Motor neuron (in vitro differentiated cells): Measurements from ENCODE around the gene IRF9. TPM values are rescaled to one million over a fixed set of nuclear protein-coding genes. Genes with fewer than 3 reads are reported as not detected.
A peak's percentile ranks its signal among the peaks of the same experiment; 100 is the strongest.

Source experiments
- ATAC-seq, 8 experiments: fragments of 200-7000 bp; cut with Tn5 transposase; replicated peaks in 6 of 8; 2 replicates each; pipeline ENCODE4 v1.8.0; 2021; ENCODE audit warnings: mild to moderate bottlenecking in 8 of 8, moderate library complexity in 8 of 8
- H3K27ac ChIP-seq, 2 donors: fragments of 250-450 bp; sonication (Bioruptor Pico); 2 replicates each; pipeline ENCODE4 v1.9.0; 2021; ENCODE audit warnings: antibody characterized with exemption in 2 of 2, mild to moderate bottlenecking in 2 of 2, moderate library complexity in 1 of 2
- H3K4me1 ChIP-seq, 2 donors: fragments of 250-450 bp; sonication (Bioruptor Pico); replicated peaks in 1 of 2; 2 replicates each; pipeline ENCODE4 v1.6.1; 2021; ENCODE audit warnings: antibody characterized with exemption in 2 of 2, mild to moderate bottlenecking in 2 of 2, moderate library complexity in 1 of 2
- H3K4me3 ChIP-seq, 5 donors: fragments of 250-450 bp; sonication (Bioruptor Pico); 2 replicates each; pipeline ENCODE4 v1.9.0; 2021; ENCODE audit warnings: antibody characterized with exemption in 5 of 5, mild to moderate bottlenecking in 5 of 5, moderate library complexity in 4 of 5
- WGBS, 10 experiments: fragments of 450-650 bp; shearing (Covaris generic); methylation state at CpG; one replicate each; pipeline ENCODE4 v1.0.0; 2022; 5-methylcytosine and 5-hydroxymethylcytosine counted together
- in situ Hi-C, 9 experiments: fragments of 400-800 bp; cut with MboI; loops; one replicate each; pipeline ENCODE4 v1.15.0; 2021; ENCODE audit warnings: low sequenced_read_pairs in 9 of 9, low pct_unique_long_range_greater_than_20kb in 2 of 9; ENCODE audit not compliant: unreplicated experiment in 9 of 9
- total RNA-seq, 8 experiments: library from RNA; unstranded; fragments of 300-600 nt; gene quantifications; 2 replicates each; pipeline versions ENCODE4 v1.2.3 to v1.2.4, GENCODE V29; 2022

Gene IRF9
- total RNA-seq, 8 experiments from 2014 or later = 6.6 to 151 (median 34.7) TPM

- H3K4me1 ChIP-seq = no peaks in the 10 kb centered on the region
- in situ Hi-C loops = no loop called here
- ATAC-seq = no peak
- no peak overlapping the region for H3K4me3 ChIP-seq
- WGBS, 10 experiments = 92 to 100% methylated on average over 1 to 2 of the region's 8 CpGs; no CpG with 5 or more reads in 8 of the 10 experiments
- no peak overlapping the region for H3K27ac ChIP-seq
Observed at GRCh38 chr14:24122898-24123297, 38.2 kb upstream of the IRF9 start.

DNA sequence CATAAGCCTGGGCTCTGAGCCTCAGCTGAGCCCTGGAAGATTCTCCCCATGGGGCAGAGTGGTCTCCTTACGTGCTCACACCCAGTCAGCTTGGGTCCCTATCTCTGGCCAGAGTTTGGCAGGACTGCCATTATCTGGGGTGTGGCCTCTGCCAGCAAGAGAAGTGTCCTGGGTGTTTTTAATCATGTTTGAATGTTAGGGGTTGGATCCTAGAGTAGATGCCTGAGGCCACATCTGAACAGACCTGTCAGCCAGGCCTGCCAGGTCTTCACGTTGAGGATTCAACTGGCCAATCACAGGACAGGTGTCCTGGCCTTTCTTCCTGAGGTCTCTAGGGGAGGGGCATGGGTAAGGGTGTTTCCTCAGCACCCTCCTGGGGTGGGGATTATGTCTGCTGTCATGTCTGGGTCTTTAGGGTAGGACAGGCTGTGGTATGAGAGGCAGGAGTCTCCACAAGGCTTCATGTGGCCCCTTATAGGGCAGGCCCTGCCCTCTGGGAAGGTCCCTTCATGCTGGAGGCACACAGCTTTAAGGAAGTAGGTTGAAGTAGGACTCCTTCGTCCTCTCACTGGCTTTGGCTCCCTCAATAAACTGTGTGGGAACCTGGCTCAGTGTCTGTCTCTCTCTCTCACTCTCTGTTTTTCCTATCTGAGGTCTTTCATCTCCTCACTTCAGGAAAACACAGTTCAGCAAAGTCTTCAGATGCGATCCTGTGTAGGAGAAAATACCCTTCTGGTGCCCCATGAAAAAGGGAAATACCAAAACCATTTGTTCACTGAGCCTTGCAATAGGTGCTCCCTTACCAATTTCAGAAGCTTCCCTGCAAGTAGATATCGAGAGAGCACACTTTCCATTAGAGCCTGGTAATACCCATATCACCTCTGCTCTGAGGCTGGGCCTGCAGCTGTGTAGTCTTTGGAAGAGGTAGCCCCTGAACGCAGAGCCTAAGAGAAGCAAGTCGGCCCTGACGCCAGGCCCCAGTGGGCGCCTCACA lies 37.3 kb upstream of the IRF9 start:
- no peaks in the 10 kb centered on the region for H3K4me1 ChIP-seq
- H3K4me3 ChIP-seq = no peak overlapping the region
- no peak overlapping the region for H3K27ac ChIP-seq
- in situ Hi-C loops = no loop called here
- 60 to 100% (median 97%) methylated on average over 1 to 5 of the region's 9 CpGs; no CpG with 5 or more reads in 4 of the 10 experiments for WGBS, 10 experiments
- peak in 2 of 8 experiments; percentile 7 to 27 for ATAC-seq

DNA sequence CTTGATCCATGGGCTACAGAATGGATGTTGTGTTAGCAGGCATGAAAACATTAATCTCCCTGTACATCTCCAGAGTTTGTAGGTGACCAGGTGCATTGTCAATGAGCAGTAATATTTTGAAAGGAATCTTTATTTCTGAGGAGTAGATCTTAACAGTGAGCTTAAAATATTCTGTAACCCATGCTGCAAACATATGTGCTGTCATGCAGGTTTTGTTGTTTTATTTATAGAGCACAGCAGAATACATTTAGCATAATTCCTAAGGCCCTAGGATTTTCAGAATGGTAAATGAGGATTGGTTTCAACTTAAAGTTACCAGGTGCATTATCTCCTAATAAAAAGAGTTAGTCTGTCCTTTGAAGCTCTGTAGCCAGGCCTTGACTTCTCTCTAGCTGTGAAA lies 34.1 kb upstream of the IRF9 start:
- in situ Hi-C loops = no loop called here
- Histone ChIP-seq H3K4me1 (no peaks in the 10 kb centered on the region), H3K4me3 (no peak overlapping the region), H3K27ac (no peak overlapping the region)
- ATAC-seq = peak in 3 of 8 experiments; percentile 62 to 81 (median 63)

GRCh38 chr14:24127673-24128072 lies 33.4 kb upstream of the IRF9 start:
- no peak overlapping the region for H3K4me3 ChIP-seq
- ATAC-seq = no peak
- 50 to 100% (median 90%) methylated on average over 1 to 2 of the region's 2 CpGs; no CpG with 5 or more reads in 2 of the 10 experiments for WGBS, 10 experiments
- H3K4me1 ChIP-seq = no peaks in the 10 kb centered on the region
- no peak overlapping the region for H3K27ac ChIP-seq
- in situ Hi-C loops = no loop called here

DNA sequence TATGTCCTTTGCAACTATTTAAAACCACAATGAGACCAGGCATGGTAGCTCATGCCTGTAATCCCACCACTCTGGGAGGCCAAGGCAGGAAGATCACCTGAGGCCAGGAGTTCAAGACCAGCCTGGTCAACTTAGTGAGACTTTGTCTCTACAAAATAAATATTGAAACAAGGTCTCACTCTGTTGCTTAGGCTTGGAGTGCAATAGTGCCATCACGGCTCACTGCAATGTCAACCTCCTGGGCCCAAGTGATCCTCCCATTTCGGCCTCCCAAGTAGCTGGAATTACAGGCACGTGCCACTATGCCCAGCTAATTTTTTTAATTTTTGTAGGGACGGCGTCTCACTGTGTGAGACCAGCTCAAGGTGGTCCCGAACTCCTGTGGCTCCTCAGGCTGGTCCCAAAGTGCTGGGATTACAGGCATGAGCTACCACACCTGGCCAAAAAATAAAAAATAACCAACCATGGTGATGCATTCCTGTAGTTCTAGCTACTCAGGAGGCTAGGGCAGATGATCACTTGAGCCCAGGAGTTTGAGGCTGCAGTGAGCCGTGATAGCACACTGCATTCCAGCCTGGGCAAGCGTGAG lies 31.6 kb upstream of the IRF9 start:
- no peak overlapping the region for H3K4me3 ChIP-seq
- no peak for ATAC-seq
- WGBS, 10 experiments = 80 to 100% (median 94%) methylated on average over 2 to 8 of the region's 8 CpGs; no CpG with 5 or more reads in 4 of the 10 experiments
- in situ Hi-C loops = no loop called here
- no peak overlapping the region for H3K27ac ChIP-seq
- H3K4me1 ChIP-seq = no peaks in the 10 kb centered on the region

DNA sequence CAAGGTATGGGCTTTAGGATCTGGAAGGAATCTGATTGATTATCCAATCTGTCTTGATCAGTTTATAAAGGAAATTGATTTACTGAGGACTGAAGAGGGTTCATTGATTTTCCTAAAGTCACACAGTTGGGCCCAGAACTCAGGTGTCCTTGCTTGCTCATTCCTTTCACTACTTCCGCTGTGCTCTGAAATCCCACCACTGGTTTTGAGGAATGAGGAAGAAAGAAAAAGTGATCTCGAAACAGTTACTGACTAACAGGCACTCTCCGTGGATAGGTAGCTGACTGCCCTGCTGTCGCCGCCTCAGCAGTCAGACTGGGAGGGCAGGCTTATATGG lies 30.7 kb upstream of the IRF9 start, which contains the start of gene FITM1:
TSS of gene FITM1 (plus strand) at position 280 of the 337 bp plus-strand sequence. CDS start 905 bp downstream, outside the sequence.
- Histone ChIP-seq H3K4me1 (peaks cover 0 to 2% of the 10 kb centered on the region in 2 donors), H3K27ac (no peak within 1 kb of the TSS), H3K4me3 (no peak within 1 kb of the TSS)
- in situ Hi-C loops = no loop called here
- no peak for ATAC-seq
- WGBS, 10 experiments = 66 to 100% (median 93%) methylated on average over 1 to 5 of the region's 5 CpGs; no CpG with 5 or more reads in 5 of the 10 experiments

DNA sequence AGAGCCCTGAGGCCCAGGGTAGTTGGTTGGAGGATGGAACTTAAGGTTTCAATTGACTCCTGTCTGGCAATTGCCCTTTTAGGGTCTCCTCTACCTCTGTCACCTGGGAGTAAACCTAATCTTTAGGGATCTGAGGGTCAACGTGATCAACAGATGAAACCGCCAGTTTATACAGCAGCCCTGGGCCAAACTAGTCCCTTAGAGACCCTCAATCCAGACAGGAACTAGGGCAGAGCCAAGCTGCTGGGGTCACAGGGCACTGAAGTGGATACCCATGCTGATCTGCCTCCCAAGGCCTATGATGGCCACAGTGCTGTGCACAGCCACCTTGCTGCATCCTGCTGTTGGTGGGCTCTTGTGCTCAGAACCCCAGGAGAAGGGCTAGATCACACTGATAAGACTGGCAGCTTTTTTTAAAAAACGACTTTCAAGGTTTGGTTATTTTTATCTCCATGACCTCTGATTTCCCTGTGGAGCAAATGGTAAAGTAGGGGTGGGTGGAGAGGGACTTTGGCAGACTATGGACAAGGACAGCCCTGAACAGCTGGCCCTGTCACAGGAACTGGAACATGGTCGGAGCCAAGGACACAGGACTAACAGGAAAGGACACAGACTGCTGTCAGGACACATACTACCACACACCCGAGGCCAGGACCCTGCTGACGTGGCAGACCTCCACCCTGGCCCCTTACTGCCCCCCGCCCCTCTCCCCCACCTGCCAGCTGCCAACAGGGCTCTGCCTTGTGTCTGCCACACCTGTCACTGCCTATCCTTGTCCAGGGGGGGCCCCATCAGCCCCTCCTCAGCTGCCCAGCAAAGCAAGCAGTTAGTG lies 30.1 kb upstream of the IRF9 start:
- in situ Hi-C loops = no loop called here
- Histone ChIP-seq H3K4me1 (peaks cover 0 to 2% of the 10 kb centered on the region in 2 donors), H3K4me3 (no peak overlapping the region), H3K27ac (no peak overlapping the region)
- no peak for ATAC-seq
- WGBS, 10 experiments = 0 to 100% (median 53%) methylated on average over 1 to 4 of the region's 7 CpGs; no CpG with 5 or more reads in 2 of the 10 experiments

- in situ Hi-C loops = no loop called here
- Histone ChIP-seq H3K27ac (no peak overlapping the region), H3K4me3 (no peak overlapping the region), H3K4me1 (peaks cover 0 to 2% of the 10 kb centered on the region in 2 donors)
- ATAC-seq = no peak
- 79 to 100% methylated on average over 3 to 7 of the region's 15 CpGs; no CpG with 5 or more reads in 8 of the 10 experiments for WGBS, 10 experiments
Observed at GRCh38 chr14:24131549-24131966, 29.5 kb upstream of the IRF9 start.

DNA sequence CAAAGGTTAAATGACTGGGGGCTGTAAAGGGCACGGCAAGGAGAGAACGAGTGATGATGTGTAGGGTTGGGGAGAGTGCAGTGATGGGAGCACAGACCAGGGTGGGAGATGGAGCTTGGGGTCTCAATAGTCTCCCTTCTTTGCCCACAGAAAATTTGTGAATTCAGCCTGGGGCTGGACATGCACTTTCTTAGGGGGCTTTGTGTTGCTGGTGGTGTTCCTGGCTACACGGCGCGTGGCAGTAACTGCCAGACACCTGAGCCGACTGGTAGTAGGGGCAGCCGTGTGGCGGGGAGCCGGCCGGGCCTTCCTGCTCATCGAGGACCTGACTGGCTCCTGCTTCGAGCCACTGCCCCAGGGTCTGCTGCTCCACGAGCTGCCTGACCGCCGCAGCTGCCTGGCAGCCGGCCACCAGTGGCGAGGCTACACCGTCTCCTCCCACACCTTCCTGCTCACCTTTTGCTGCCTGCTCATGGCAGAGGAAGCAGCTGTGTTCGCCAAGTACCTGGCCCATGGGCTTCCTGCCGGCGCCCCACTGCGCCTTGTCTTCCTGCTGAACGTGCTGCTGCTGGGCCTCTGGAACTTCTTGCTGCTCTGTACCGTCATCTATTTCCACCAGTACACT lies 28.9 kb upstream of the IRF9 start:
- no peak overlapping the region for H3K27ac ChIP-seq
- WGBS, 10 experiments = 82 to 90% (median 87%) methylated on average over 2 to 15 of the region's 24 CpGs; no CpG with 5 or more reads in 7 of the 10 experiments
- no peak for ATAC-seq
- peaks cover 2 to 5% of the 10 kb centered on the region in 2 donors for H3K4me1 ChIP-seq
- in situ Hi-C loops = no loop called here
- H3K4me3 ChIP-seq = no peak overlapping the region

DNA sequence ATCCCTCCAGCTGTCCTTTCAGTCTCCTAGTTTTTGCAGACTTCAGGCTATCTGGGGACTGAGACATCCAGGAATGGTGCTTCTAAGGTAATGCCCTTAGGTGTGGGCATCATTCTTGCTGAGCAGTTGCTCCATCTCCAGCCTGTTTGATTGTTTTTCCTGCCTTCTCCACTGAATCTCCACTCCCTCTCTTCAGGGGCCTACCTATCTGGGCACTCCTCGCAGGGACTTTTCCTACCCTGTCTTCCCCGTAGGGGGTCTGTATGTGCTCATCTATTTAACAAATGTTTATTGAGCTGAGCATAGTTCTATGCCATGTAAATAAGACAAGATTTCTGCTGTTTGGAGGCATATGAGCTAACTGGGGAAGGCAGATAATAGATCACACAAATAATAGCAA lies 28.1 kb upstream of the IRF9 start:
- Histone ChIP-seq H3K4me3 (no peak overlapping the region), H3K4me1 (peaks cover 2 to 5% of the 10 kb centered on the region in 2 donors), H3K27ac (no peak overlapping the region)
- in situ Hi-C loops = no loop called here
- 85 to 100% (median 91%) methylated on average over 1 to 2 of the region's 2 CpGs; no CpG with 5 or more reads in 4 of the 10 experiments for WGBS, 10 experiments
- no peak for ATAC-seq

GRCh38 chr14:24133735-24134134 lies 27.3 kb upstream of the IRF9 start:
- Histone ChIP-seq H3K4me3 (no peak overlapping the region), H3K4me1 (peaks cover 2 to 5% of the 10 kb centered on the region in 2 donors), H3K27ac (no peak overlapping the region)
- WGBS, 10 experiments = 73 to 100% (median 100%) methylated on average over 1 of the region's 1 CpG; no CpG with 5 or more reads in 5 of the 10 experiments
- in situ Hi-C loops = no loop called here
- ATAC-seq = no peak

- Histone ChIP-seq H3K4me1 (peaks cover 6 to 8% of the 10 kb centered on the region in 2 donors), H3K4me3 (peak overlapping the region; percentile 52 to 95 (median 59)), H3K27ac (peak overlapping the region; percentile 12 to 50)
- ATAC-seq = no peak
- WGBS, 10 experiments = 0 to 40% (median 15%) methylated on average over 2 to 8 of the region's 9 CpGs; no CpG with 5 or more reads in 2 of the 10 experiments
- in situ Hi-C loops = no loop called here
Observed at GRCh38 chr14:24135584-24135833, 25.6 kb upstream of the IRF9 start.
